ACC112 (cell line): ENCODE measurements around the gene RBM20.

Experiments
- H2AFZ ChIP-seq: fragments of 200-600 bp; sonication (generic); one replicate; pipeline ENCODE4 v1.6.0; 2017; ENCODE audit warnings: antibody characterized with exemption, low read length; ENCODE audit not compliant: unreplicated experiment
- H3K27ac ChIP-seq: fragments of 200-600 bp; sonication (generic); 2 replicates; pipeline ENCODE4 v1.5.1; 2014; ENCODE audit warnings: low read depth, mild to moderate bottlenecking, antibody characterized with exemption, low read length, moderate library complexity
- H3K27me3 ChIP-seq: fragments of 200-600 bp; sonication (generic); 2 replicates; pipeline ENCODE4 v1.6.1; 2014; ENCODE audit warnings: mild to moderate bottlenecking, antibody characterized with exemption, low read length, moderate library complexity, mixed read lengths; ENCODE audit not compliant: insufficient read depth
- H3K36me3 ChIP-seq: fragments of 200-600 bp; sonication (generic); 2 replicates; pipeline ENCODE4 v1.6.1; 2016; ENCODE audit warnings: mild to moderate bottlenecking, antibody characterized with exemption, low read length, moderate library complexity, mixed read lengths; ENCODE audit not compliant: insufficient read depth
- H3K4me1 ChIP-seq: fragments of 200-600 bp; sonication (generic); one replicate; pipeline ENCODE4 v1.6.1; 2016; ENCODE audit warnings: low read length, mixed read lengths; ENCODE audit not compliant: insufficient read depth, unreplicated experiment, control insufficient read depth
- H3K4me3 ChIP-seq: fragments of 200-600 bp; sonication (generic); 2 replicates; pipeline ENCODE4 v1.5.1; 2014; ENCODE audit warnings: mild to moderate bottlenecking, low read depth, low read length
- H3K79me2 ChIP-seq: fragments of 200-600 bp; sonication (generic); one replicate; pipeline ENCODE4 v1.6.0; 2016; ENCODE audit warnings: low read length; ENCODE audit not compliant: control insufficient read depth, unreplicated experiment, insufficient read depth

Gene RBM20

GRCh38 chr10:110845756-110846620 is 201.9 kb downstream of the RBM20 start:
- no peaks in the 10 kb centered on the region for H3K36me3 ChIP-seq
- 0 out of 2 replicates have a peak, but pooled peaks cover 4% of the 10 kb centered on the region for H3K27me3 ChIP-seq
- H3K79me2 ChIP-seq = no peaks in the 10 kb centered on the region
- no peak overlapping the region for H3K27ac ChIP-seq
- no peak overlapping the region for H2AFZ ChIP-seq
- H3K4me1 ChIP-seq = no peaks in the 10 kb centered on the region
- no peak overlapping the region for H3K4me3 ChIP-seq

- no peaks in the 10 kb centered on the region for H3K36me3 ChIP-seq
- no peaks in the 10 kb centered on the region for H3K79me2 ChIP-seq
- H3K27me3 ChIP-seq = 0 out of 2 replicates have a peak, but pooled peaks cover 4% of the 10 kb centered on the region
- H3K4me3 ChIP-seq = no peak overlapping the region
- peaks cover 4% of the 10 kb centered on the region for H3K4me1 ChIP-seq
- no peak overlapping the region for H2AFZ ChIP-seq
- H3K27ac ChIP-seq = no peak overlapping the region
Measured at GRCh38 chr10:110847374-110847773, 203.2 kb downstream of the RBM20 start.

GRCh38 chr10:110848106-110848505 is 204.0 kb downstream of the RBM20 start:
- H3K4me1 ChIP-seq = peaks cover 7% of the 10 kb centered on the region
- H3K27ac ChIP-seq = no peak overlapping the region

GRCh38 chr10:110850099-110850498 is 206.0 kb downstream of the RBM20 start:
- H3K27me3 ChIP-seq = 0 out of 2 replicates have a peak, but pooled peaks cover 4% of the 10 kb centered on the region
- H3K27ac ChIP-seq = no peak overlapping the region
- no peak overlapping the region for H2AFZ ChIP-seq
- no peaks in the 10 kb centered on the region for H3K36me3 ChIP-seq
- no peaks in the 10 kb centered on the region for H3K79me2 ChIP-seq
- no peak overlapping the region for H3K4me3 ChIP-seq
- peaks cover 7% of the 10 kb centered on the region for H3K4me1 ChIP-seq

More at GRCh38 chr10:110848106-110848505, 204.0 kb downstream of the RBM20 start:
- H3K4me3 ChIP-seq = no peak overlapping the region
- no peaks in the 10 kb centered on the region for H3K36me3 ChIP-seq
- H3K79me2 ChIP-seq = no peaks in the 10 kb centered on the region
- H2AFZ ChIP-seq = no peak overlapping the region
- 0 out of 2 replicates have a peak, but pooled peaks cover 4% of the 10 kb centered on the region for H3K27me3 ChIP-seq

- Histone ChIP-seq H3K79me2 (no peaks in the 10 kb centered on the region), H3K27me3 (0 out of 2 replicates have a peak, but pooled peaks cover 4% of the 10 kb centered on the region), H2AFZ (no peak overlapping the region), H3K36me3 (no peaks in the 10 kb centered on the region), H3K27ac (no peak overlapping the region), H3K4me3 (no peak overlapping the region), H3K4me1 (peaks cover 7% of the 10 kb centered on the region)
Measured at GRCh38 chr10:110851020-110851612, 207.0 kb downstream of the RBM20 start.

- Histone ChIP-seq H3K27ac (no peak overlapping the region), H3K36me3 (no peaks in the 10 kb centered on the region), H3K4me1 (peaks cover 7% of the 10 kb centered on the region), H3K4me3 (no peak overlapping the region), H3K79me2 (no peaks in the 10 kb centered on the region), H3K27me3 (0 out of 2 replicates have a peak, but pooled peaks cover 3% of the 10 kb centered on the region), H2AFZ (no peak overlapping the region)
Measured at GRCh38 chr10:110852255-110852896, 208.2 kb downstream of the RBM20 start.

- Histone ChIP-seq H3K4me3 (no peak overlapping the region), H2AFZ (no peak overlapping the region), H3K4me1 (peaks cover 7% of the 10 kb centered on the region), H3K27ac (no peak overlapping the region), H3K27me3 (no peaks in the 10 kb centered on the region), H3K79me2 (no peaks in the 10 kb centered on the region), H3K36me3 (no peaks in the 10 kb centered on the region)
Measured at GRCh38 chr10:110852947-110853346, 208.8 kb downstream of the RBM20 start.

- Histone ChIP-seq H3K4me1 (peaks cover 7% of the 10 kb centered on the region), H3K27ac (no peak overlapping the region)
Measured at GRCh38 chr10:110853921-110854605, 209.9 kb downstream of the RBM20 start.

GRCh38 chr10:110857265-110858171 is 213.4 kb downstream of the RBM20 start:
- Histone ChIP-seq H3K4me3 (no peak overlapping the region), H2AFZ (no peak overlapping the region), H3K36me3 (no peaks in the 10 kb centered on the region), H3K27me3 (no peaks in the 10 kb centered on the region), H3K27ac (no peak overlapping the region), H3K4me1 (peaks cover 1% of the 10 kb centered on the region), H3K79me2 (no peaks in the 10 kb centered on the region)

More at GRCh38 chr10:110853921-110854605, 209.9 kb downstream of the RBM20 start:
- H2AFZ ChIP-seq = no peak overlapping the region
- no peaks in the 10 kb centered on the region for H3K27me3 ChIP-seq
- H3K36me3 ChIP-seq = no peaks in the 10 kb centered on the region
- H3K79me2 ChIP-seq = no peaks in the 10 kb centered on the region
- H3K4me3 ChIP-seq = no peak overlapping the region
